SK-N-DZ (cell line): Measurements from ENCODE around the gene FBXO44.

Source experiments
- DNase-seq: peaks from one replicate; pipeline ENCODE4 v3.0.0-alpha.2; 2015; ENCODE audit warnings: low spot score

The FBXO44 gene

GRCh38 chr1:11658542-11658941 is 3.9 kb downstream of the FBXO44 start:
- no peak for DNase-seq

GRCh38 chr1:11659748-11660147 is 5.1 kb downstream of the FBXO44 start:
- no peak for DNase-seq

- no peak for DNase-seq
These were observed 6.4 kb downstream of the FBXO44 start for GRCh38 chr1:11661103-11661502.

GRCh38 chr1:11664336-11665065 is 9.8 kb downstream of the FBXO44 start:
- no peak for DNase-seq

- no peak for DNase-seq
These were observed 13.8 kb downstream of the FBXO44 start for GRCh38 chr1:11668516-11668915.

GRCh38 chr1:11670747-11671146 is 16.1 kb downstream of the FBXO44 start:
- DNase-seq = no peak

GRCh38 chr1:11671205-11671543 is 16.5 kb downstream of the FBXO44 start:
- DNase-seq = no peak

- DNase-seq = no peak
These were observed 17.0 kb downstream of the FBXO44 start for GRCh38 chr1:11671544-11672286.

GRCh38 chr1:11673089-11673769 is 18.6 kb downstream of the FBXO44 start:
- DNase-seq = no peak

GRCh38 chr1:11674488-11674887 is 19.8 kb downstream of the FBXO44 start:
- DNase-seq = no peak

- DNase-seq = no peak
These were observed 20.6 kb downstream of the FBXO44 start for GRCh38 chr1:11675325-11675724.

GRCh38 chr1:11676386-11677103 is 21.9 kb downstream of the FBXO44 start:
- DNase-seq = no peak

- no peak for DNase-seq
These were observed 23.8 kb downstream of the FBXO44 start for GRCh38 chr1:11678442-11678841.

GRCh38 chr1:11680270-11681070 is 25.8 kb downstream of the FBXO44 start:
- DNase-seq = peak; percentile 30

GRCh38 chr1:11681071-11681771 is 26.5 kb downstream of the FBXO44 start, which contains the start of gene MAD2L2:
Gene MAD2L2 (minus strand): TSS chr1:11681148. CDS start chr1:11680601, 547 bp downstream.
- DNase-seq = peak; percentile 63

- DNase-seq = no peak
These were observed 27.7 kb downstream of the FBXO44 start for GRCh38 chr1:11682287-11682771.

GRCh38 chr1:11682799-11683198 is 28.1 kb downstream of the FBXO44 start:
- no peak for DNase-seq

- DNase-seq = peak; percentile 71
These were observed 29.4 kb downstream of the FBXO44 start for GRCh38 chr1:11684070-11684469.

- no peak for DNase-seq
These were observed 30.6 kb downstream of the FBXO44 start for GRCh38 chr1:11685210-11685752.

- no peak for DNase-seq
These were observed 33.8 kb downstream of the FBXO44 start for GRCh38 chr1:11688506-11688905.
